Ascending aorta (tissue), 2 donors: ENCODE data around the gene GNPAT. TPM values are rescaled to one million over a fixed set of nuclear protein-coding genes. Genes with fewer than 3 reads are reported as not detected.
A peak's percentile ranks its signal among the peaks of the same experiment; 100 is the strongest.

Source experiments
- DNase-seq, 2 donors: peaks; one replicate each; pipeline ENCODE4 v3.0.0-alpha.2; 2019; ENCODE audit warnings: low spot score in 2 of 2
- H3K27ac ChIP-seq, 2 donors: fragments of 200-600 bp; sonication (generic); one replicate each; pipeline ENCODE4 v1.5.1; 2016 to 2017; ENCODE audit warnings: mild to moderate bottlenecking in 1 of 2
- H3K27me3 ChIP-seq: fragments of 200-600 bp; sonication (generic); one replicate; pipeline ENCODE4 v1.5.1; 2017
- H3K36me3 ChIP-seq, 2 donors: fragments of 200-600 bp; sonication (generic); one replicate each; pipeline ENCODE4 v1.5.1; 2016
- H3K4me1 ChIP-seq, 2 donors: fragments of 200-600 bp; sonication (generic); one replicate each; pipeline ENCODE4 v1.5.1; 2016 to 2017; ENCODE audit warnings: mild to moderate bottlenecking in 1 of 2
- H3K4me3 ChIP-seq, 2 donors: fragments of 200-600 bp; sonication (generic); one replicate each; pipeline ENCODE4 v1.5.1; 2016 to 2017; ENCODE audit warnings: mild to moderate bottlenecking in 1 of 2
- H3K9me3 ChIP-seq, 2 donors: fragments of 200-600 bp; sonication (generic); one replicate each; pipeline ENCODE4 v1.5.1; 2016
- CTCF ChIP-seq, 3 experiments: fragments of 200-600 bp in 2 of 3; fragments of 450-650 bp in 1 of 3; sonication (generic) in 2 of 3; IDR thresholded peaks; one replicate each; pipeline ENCODE4 v1.5.1; 2016 to 2019; ENCODE audit warnings: antibody characterized with exemption in 3 of 3, mild to moderate bottlenecking in 1 of 3, moderate library complexity in 1 of 3
- intact Hi-C: fragments of 100-400 bp; cut with DNase I; formaldehyde crosslinking; loops from one replicate; pipeline ENCODE4 v1.15.1; 2023
- total RNA-seq: library from RNA; depleted of rRNA; stranded (reverse); fragments of >200 nt; gene quantifications from one replicate; pipeline ENCODE4 v1.1.0, GENCODE V29; 2016

GNPAT gene
- total RNA-seq, result 34.8 TPM

GRCh38 chr1:231240883-231241735, at the start of gene GNPAT:
Gene GNPAT, plus strand, starts transcription at chr1:231241212. Its CDS starts 167 bp downstream, at chr1:231241379.
- Histone ChIP-seq H3K4me1 (peaks cover 0 to 18% of the 10 kb centered on the region in 2 donors), H3K27me3 (no peaks in the 10 kb centered on the region), H3K27ac (peak within 1 kb of the TSS; percentile 82 to 84), H3K4me3 (peak within 1 kb of the TSS; percentile 85 to 90), H3K9me3 (no peaks in the 10 kb centered on the region), H3K36me3 (peaks cover 10 to 27% of the 10 kb centered on the region in 2 donors)
- no peak for TF ChIP-seq CTCF (IDR thresholded peaks at IDR 0.05)
- intact Hi-C loops, result loop anchor here (1.0 to 10.0 kb wide), 5 partner anchors 96 to 596 kb away; partner anchors contain the start of genes COG2, EGLN1, EXOC8 and SPRTN
- DNase-seq, result peak; percentile 23 to 92

GRCh38 chr1:231192620-231193163, 48.3 kb upstream of the GNPAT start:
- DNase-seq, result no peak
- H3K36me3 ChIP-seq, result no peaks in the 10 kb centered on the region
- no peaks in the 10 kb centered on the region for H3K9me3 ChIP-seq
- H3K27me3 ChIP-seq, result no peaks in the 10 kb centered on the region
- intact Hi-C loops, result no loop called here
- no peak overlapping the region for H3K27ac ChIP-seq
- no peak overlapping the region for H3K4me3 ChIP-seq
- no peak for TF ChIP-seq CTCF (IDR thresholded peaks at IDR 0.05)
- H3K4me1 ChIP-seq, result no peaks in the 10 kb centered on the region

DNA sequence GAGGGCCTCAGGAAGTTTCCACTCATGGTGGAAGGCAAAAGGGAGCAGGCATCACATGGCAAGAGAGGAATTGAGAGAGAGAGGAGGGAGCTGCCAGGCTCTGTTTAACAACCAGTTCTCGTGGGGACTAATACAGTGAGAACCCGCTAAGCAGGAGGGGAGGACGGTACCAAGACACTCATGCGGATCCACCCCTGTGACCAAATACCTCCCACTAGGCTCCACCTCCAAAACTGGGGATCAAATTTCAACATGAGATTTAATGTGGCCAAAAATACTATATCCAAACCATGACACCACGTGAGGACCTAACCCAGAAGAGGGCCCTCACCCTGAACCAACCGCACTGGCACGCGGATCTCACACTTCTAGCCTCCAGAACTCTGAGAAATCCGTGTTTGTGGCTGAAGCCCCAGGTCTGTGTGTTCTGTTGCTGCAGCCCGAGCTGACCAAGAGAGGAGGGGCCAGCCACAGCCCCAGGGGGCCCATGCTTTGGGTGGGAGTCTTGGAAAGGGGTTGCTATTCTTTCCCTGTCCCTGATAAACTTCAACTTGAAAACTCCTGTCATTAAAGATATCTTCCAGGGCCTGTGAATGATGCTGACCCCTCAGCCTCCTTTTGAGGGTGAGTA, 47.2 kb upstream of the GNPAT start:
- TF ChIP-seq CTCF (IDR thresholded peaks at IDR 0.05), result no peak
- Histone ChIP-seq H3K9me3 (no peaks in the 10 kb centered on the region), H3K27ac (no peak overlapping the region), H3K4me3 (no peak overlapping the region), H3K27me3 (no peaks in the 10 kb centered on the region), H3K4me1 (no peaks in the 10 kb centered on the region), H3K36me3 (no peaks in the 10 kb centered on the region)
- intact Hi-C loops, result no loop called here
- DNase-seq, result no peak

- TF ChIP-seq CTCF (IDR thresholded peaks at IDR 0.05), result no peak
- Histone ChIP-seq H3K27ac (no peak overlapping the region), H3K9me3 (no peaks in the 10 kb centered on the region), H3K36me3 (no peaks in the 10 kb centered on the region), H3K4me3 (no peak overlapping the region), H3K4me1 (no peaks in the 10 kb centered on the region), H3K27me3 (no peaks in the 10 kb centered on the region)
- intact Hi-C loops, result no loop called here
- DNase-seq, result no peak
These were observed 46.6 kb upstream of the GNPAT start for GRCh38 chr1:231194476-231194842.

- no peaks in the 10 kb centered on the region for H3K27me3 ChIP-seq
- no peaks in the 10 kb centered on the region for H3K4me1 ChIP-seq
- no peaks in the 10 kb centered on the region for H3K9me3 ChIP-seq
- H3K27ac ChIP-seq, result no peak overlapping the region
- no peaks in the 10 kb centered on the region for H3K36me3 ChIP-seq
- no peak for DNase-seq
- no peak overlapping the region for H3K4me3 ChIP-seq
- no peak for TF ChIP-seq CTCF (IDR thresholded peaks at IDR 0.05)
- intact Hi-C loops, result no loop called here
These were observed 46.0 kb upstream of the GNPAT start for GRCh38 chr1:231194843-231195516.
